SK-N-SH (cell line): ENCODE measurements around the gene UBXN10.

ENCODE experiments used
- CTCF ChIP-seq: fragments of 200-600 bp; sonication (generic); IDR thresholded peaks from 2 replicates; pipeline ENCODE4 v1.6.1; 2017; ENCODE audit warnings: antibody characterized with exemption, mild to moderate bottlenecking, moderate library complexity
- EZH2phosphoT487 ChIP-seq: fragments of 200-600 bp; sonication (generic); IDR thresholded peaks from 2 replicates; pipeline ENCODE4 v1.6.1; 2017; ENCODE audit warnings: low read depth, mixed run types, mild to moderate bottlenecking, antibody characterized with exemption, moderate library complexity, borderline replicate concordance
- GABPA ChIP-seq: IDR thresholded peaks from 2 replicates; pipeline ENCODE4 v1.4.0; 2012; ENCODE audit warnings: low read depth, mild to moderate bottlenecking
- GATA2 ChIP-seq: sonication (generic); formaldehyde crosslinking; IDR thresholded peaks from 2 replicates; pipeline ENCODE4 v1.5.0; 2020; ENCODE audit warnings: mild to moderate bottlenecking, missing genetic modification reagents
- REST ChIP-seq: IDR thresholded peaks from 2 replicates; pipeline ENCODE4 v1.6.1; 2012; ENCODE audit warnings: mild to moderate bottlenecking, low read depth, low read length, moderate library complexity
- RXRA ChIP-seq: IDR thresholded peaks from 2 replicates; pipeline ENCODE4 v1.4.0; 2012; ENCODE audit warnings: low read depth, mild to moderate bottlenecking, borderline replicate concordance
- SIN3A ChIP-seq: IDR thresholded peaks from 2 replicates; pipeline ENCODE4 v1.6.1; 2012; ENCODE audit warnings: low read depth, mild to moderate bottlenecking, low read length, moderate library complexity, borderline replicate concordance
- SMC3 ChIP-seq: IDR thresholded peaks from 2 replicates; pipeline ENCODE4 v1.6.1; 2012; ENCODE audit warnings: low read depth, low read length, improper control_type of control experiment
- TAF1 ChIP-seq: IDR thresholded peaks from 2 replicates; pipeline ENCODE4 v1.6.1; 2012; ENCODE audit warnings: low read depth, mild to moderate bottlenecking, low read length, moderate library complexity, borderline replicate concordance
- TCF12 ChIP-seq: IDR thresholded peaks from 2 replicates; pipeline ENCODE4 v1.4.0; 2012
- TEAD4 ChIP-seq: IDR thresholded peaks from 2 replicates; pipeline ENCODE4 v1.4.0; 2012; ENCODE audit warnings: mild to moderate bottlenecking, borderline replicate concordance; ENCODE audit not compliant: insufficient read depth
- ZBTB33 ChIP-seq: IDR thresholded peaks from 2 replicates; pipeline ENCODE4 v1.4.0; 2012; ENCODE audit warnings: low read depth, borderline replicate concordance

- TF ChIP-seq CTCF (no peak), GABPA (no peak), RXRA (no peak), REST (no peak), GATA2 (CRISPR knock-in tag) (no peak), TCF12 (no peak), ZBTB33 (no peak), SMC3 (no peak), EZH2phosphoT487 (no peak), TAF1 (no peak), TEAD4 (no peak), SIN3A (no peak)
Measured at GRCh38 chr1:20137055-20137454, 48.8 kb upstream of the UBXN10 start.
